Measurements from ENCODE around the gene WASL. TPM values are rescaled to one million over a fixed set of nuclear protein-coding genes. Genes with fewer than 3 reads are reported as not detected.

Gene WASL
- total RNA-seq, 1 experiment from 2014 or later, result 10.7 TPM

- H3K9me3 ChIP-seq (replicated peaks), result no peaks in the 10 kb centered on the region
- no peak overlapping the region for H3K27ac ChIP-seq
- no peak overlapping the region for H3K4me3 ChIP-seq
- H3K27me3 ChIP-seq (replicated peaks), result peaks cover 2% of the 10 kb centered on the region; the same call in 1 of the 2 replicates
- no peak for DNase-seq (ENCODE audit: low read depth in 1 of 2, low spot score in 2 of 2)
- H3K4me1 ChIP-seq (replicated peaks), result no peaks in the 10 kb centered on the region
- no peaks in the 10 kb centered on the region for H3K36me3 ChIP-seq
Observed at GRCh38 chr7:123665896-123666295, 82.9 kb downstream of the WASL start.

GRCh38 chr7:123665157-123665556, 83.6 kb downstream of the WASL start:
- Histone ChIP-seq H3K27me3 (replicated peaks) (peaks cover 2% of the 10 kb centered on the region; the same call in 1 of the 2 replicates), H3K9me3 (replicated peaks) (no peaks in the 10 kb centered on the region), H3K27ac (no peak overlapping the region), H3K36me3 (no peaks in the 10 kb centered on the region), H3K4me1 (replicated peaks) (no peaks in the 10 kb centered on the region), H3K4me3 (no peak overlapping the region)
- no peak for DNase-seq (ENCODE audit: low read depth in 1 of 2, low spot score in 2 of 2)

GRCh38 chr7:123663200-123663599, 85.6 kb downstream of the WASL start:
- H3K9me3 ChIP-seq (replicated peaks), result no peaks in the 10 kb centered on the region; the same call in 1 of the 2 replicates
- no peaks in the 10 kb centered on the region for H3K4me1 ChIP-seq (replicated peaks)
- no peak overlapping the region for H3K27ac ChIP-seq
- H3K4me3 ChIP-seq, result no peak overlapping the region
- no peaks in the 10 kb centered on the region; the same call in 1 of the 2 replicates for H3K27me3 ChIP-seq (replicated peaks)
- no peak for DNase-seq (ENCODE audit: low read depth in 1 of 2, low spot score in 2 of 2)
- no peaks in the 10 kb centered on the region for H3K36me3 ChIP-seq

- no peaks in the 10 kb centered on the region for H3K4me1 ChIP-seq (replicated peaks)
- H3K27me3 ChIP-seq (replicated peaks), result no peaks in the 10 kb centered on the region; the same call in 1 of the 2 replicates
- no peaks in the 10 kb centered on the region; the same call in 1 of the 2 replicates for H3K9me3 ChIP-seq (replicated peaks)
- no peaks in the 10 kb centered on the region for H3K36me3 ChIP-seq
- no peak overlapping the region for H3K27ac ChIP-seq
- DNase-seq (ENCODE audit: low read depth in 1 of 2, low spot score in 2 of 2), result no peak
- no peak overlapping the region for H3K4me3 ChIP-seq
Observed at GRCh38 chr7:123662755-123663154, 86.0 kb downstream of the WASL start.

GRCh38 chr7:123662293-123662692, 86.5 kb downstream of the WASL start:
- Histone ChIP-seq H3K4me3 (no peak overlapping the region), H3K36me3 (no peaks in the 10 kb centered on the region), H3K27me3 (replicated peaks) (no peaks in the 10 kb centered on the region; the same call in 1 of the 2 replicates), H3K27ac (no peak overlapping the region), H3K9me3 (replicated peaks) (no peaks in the 10 kb centered on the region; the same call in 1 of the 2 replicates), H3K4me1 (replicated peaks) (no peaks in the 10 kb centered on the region)
- DNase-seq (ENCODE audit: low read depth in 1 of 2, low spot score in 2 of 2), result no peak

- no peaks in the 10 kb centered on the region; the same call in 1 of the 2 replicates for H3K27me3 ChIP-seq (replicated peaks)
- no peaks in the 10 kb centered on the region for H3K4me1 ChIP-seq (replicated peaks)
- no peak overlapping the region for H3K27ac ChIP-seq
- no peaks in the 10 kb centered on the region for H3K36me3 ChIP-seq
- no peak overlapping the region for H3K4me3 ChIP-seq
- no peaks in the 10 kb centered on the region; the same call in 1 of the 2 replicates for H3K9me3 ChIP-seq (replicated peaks)
- no peak for DNase-seq (ENCODE audit: low read depth in 1 of 2, low spot score in 2 of 2)
Observed at GRCh38 chr7:123661765-123662164, 87.0 kb downstream of the WASL start.

GRCh38 chr7:123660514-123661354, 88.1 kb downstream of the WASL start:
- H3K27me3 ChIP-seq (replicated peaks), result no peaks in the 10 kb centered on the region; the same call in 1 of the 2 replicates
- no peaks in the 10 kb centered on the region; the same call in 1 of the 2 replicates for H3K9me3 ChIP-seq (replicated peaks)
- H3K4me3 ChIP-seq, result no peak overlapping the region
- H3K4me1 ChIP-seq (replicated peaks), result no peaks in the 10 kb centered on the region
- no peak for DNase-seq (ENCODE audit: low read depth in 1 of 2, low spot score in 2 of 2)
- no peaks in the 10 kb centered on the region for H3K36me3 ChIP-seq
- no peak overlapping the region for H3K27ac ChIP-seq

GRCh38 chr7:123658023-123658422, 90.8 kb downstream of the WASL start:
- H3K4me1 ChIP-seq (replicated peaks), result no peaks in the 10 kb centered on the region
- no peaks in the 10 kb centered on the region for H3K27me3 ChIP-seq (replicated peaks)
- H3K9me3 ChIP-seq (replicated peaks), result no peaks in the 10 kb centered on the region; the same call in 1 of the 2 replicates
- no peak for DNase-seq (ENCODE audit: low read depth in 1 of 2, low spot score in 2 of 2)
- H3K36me3 ChIP-seq, result no peaks in the 10 kb centered on the region
- no peak overlapping the region for H3K4me3 ChIP-seq
- no peak overlapping the region for H3K27ac ChIP-seq

GRCh38 chr7:123657304-123657685, 91.5 kb downstream of the WASL start:
- Histone ChIP-seq H3K4me1 (replicated peaks) (no peaks in the 10 kb centered on the region), H3K36me3 (no peaks in the 10 kb centered on the region), H3K4me3 (no peak overlapping the region), H3K27me3 (replicated peaks) (no peaks in the 10 kb centered on the region), H3K9me3 (replicated peaks) (no peaks in the 10 kb centered on the region; the same call in 1 of the 2 replicates), H3K27ac (no peak overlapping the region)
- DNase-seq (ENCODE audit: low read depth in 1 of 2, low spot score in 2 of 2), result no peak

- H3K27ac ChIP-seq, result no peak overlapping the region
- H3K4me3 ChIP-seq, result no peak overlapping the region
- no peak for DNase-seq (ENCODE audit: low read depth in 1 of 2, low spot score in 2 of 2)
- no peaks in the 10 kb centered on the region for H3K4me1 ChIP-seq (replicated peaks)
- H3K27me3 ChIP-seq (replicated peaks), result no peaks in the 10 kb centered on the region
- H3K9me3 ChIP-seq (replicated peaks), result no peaks in the 10 kb centered on the region; the same call in 1 of the 2 replicates
- no peaks in the 10 kb centered on the region for H3K36me3 ChIP-seq
Observed at GRCh38 chr7:123656544-123657303, 92.1 kb downstream of the WASL start.

GRCh38 chr7:123655614-123656013, 93.2 kb downstream of the WASL start, which contains the start of gene LMOD2:
TSS of gene LMOD2 (plus strand) at chr7:123655866. CDS start at chr7:123655964, 98 bp downstream.
- H3K4me3 ChIP-seq, result no peak within 1 kb of the TSS
- no peaks in the 10 kb centered on the region for H3K36me3 ChIP-seq
- no peak for DNase-seq (ENCODE audit: low read depth in 1 of 2, low spot score in 2 of 2)
- H3K27me3 ChIP-seq (replicated peaks), result no peaks in the 10 kb centered on the region
- H3K9me3 ChIP-seq (replicated peaks), result no peaks in the 10 kb centered on the region; the same call in 1 of the 2 replicates
- H3K27ac ChIP-seq, result no peak within 1 kb of the TSS
- H3K4me1 ChIP-seq (replicated peaks), result no peaks in the 10 kb centered on the region

- Histone ChIP-seq H3K4me1 (replicated peaks) (peaks cover 5% of the 10 kb centered on the region), H3K27me3 (replicated peaks) (no peaks in the 10 kb centered on the region), H3K27ac (no peak overlapping the region), H3K4me3 (no peak overlapping the region), H3K36me3 (no peaks in the 10 kb centered on the region), H3K9me3 (replicated peaks) (no peaks in the 10 kb centered on the region)
- no peak for DNase-seq (ENCODE audit: low read depth in 1 of 2, low spot score in 2 of 2)
Observed at GRCh38 chr7:123653162-123653561, 95.6 kb downstream of the WASL start.

- no peaks in the 10 kb centered on the region for H3K9me3 ChIP-seq (replicated peaks)
- H3K4me1 ChIP-seq (replicated peaks), result peaks cover 5% of the 10 kb centered on the region
- H3K27ac ChIP-seq, result no peak overlapping the region
- DNase-seq (ENCODE audit: low read depth in 1 of 2, low spot score in 2 of 2), result no peak
- no peak overlapping the region for H3K4me3 ChIP-seq
- no peaks in the 10 kb centered on the region for H3K27me3 ChIP-seq (replicated peaks)
- no peaks in the 10 kb centered on the region for H3K36me3 ChIP-seq
Observed at GRCh38 chr7:123652406-123652805, 96.4 kb downstream of the WASL start.

- no peak for DNase-seq (ENCODE audit: low read depth in 1 of 2, low spot score in 2 of 2)
- Histone ChIP-seq H3K4me1 (replicated peaks) (peaks cover 5% of the 10 kb centered on the region), H3K4me3 (no peak overlapping the region), H3K27ac (no peak overlapping the region), H3K9me3 (replicated peaks) (no peaks in the 10 kb centered on the region), H3K36me3 (no peaks in the 10 kb centered on the region), H3K27me3 (replicated peaks) (no peaks in the 10 kb centered on the region)
Observed at GRCh38 chr7:123650595-123650994, 98.2 kb downstream of the WASL start.
